Measurements from ENCODE around the gene DGCR8.
A peak's percentile ranks its signal among the peaks of the same experiment; 100 is the strongest.

DNA sequence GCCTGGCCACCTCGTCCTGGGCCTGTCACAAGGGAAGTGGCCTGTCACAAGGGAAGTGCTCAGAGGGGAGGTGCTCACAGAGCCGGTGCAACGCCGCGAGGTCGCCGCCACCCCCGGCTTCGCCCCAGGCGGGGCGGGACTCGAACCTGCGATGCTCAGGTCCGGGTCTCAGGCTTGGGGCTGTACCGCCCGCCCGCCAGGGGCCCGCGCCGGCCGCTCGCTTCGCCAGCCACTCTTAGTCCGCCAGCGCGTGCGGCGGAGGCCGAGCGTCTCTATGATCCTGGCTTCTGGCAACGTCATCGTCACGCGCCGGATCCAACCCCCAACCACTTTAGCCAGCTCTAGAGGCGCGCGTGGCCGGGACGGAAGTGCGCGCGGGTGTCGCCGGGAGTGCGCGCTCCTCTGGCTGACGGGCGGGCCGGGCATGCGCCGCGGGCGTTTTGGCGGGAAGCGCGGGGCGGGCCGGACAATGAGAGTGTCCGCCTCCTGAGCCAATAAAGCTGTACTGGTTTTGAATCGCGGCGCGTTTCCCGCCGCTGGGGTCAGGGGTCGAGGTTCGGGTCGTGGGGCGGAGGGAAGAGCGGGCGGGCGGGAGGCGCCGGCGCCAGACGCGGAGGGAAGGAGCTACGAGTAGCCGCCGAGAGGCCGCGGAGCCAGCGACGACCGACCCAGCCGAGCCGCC, 37.1 kb downstream of the DGCR8 start, which contains the start of gene TRMT2A:
- TF ChIP-seq POLR2A (IDR thresholded peaks at IDR 0.05), result peak; percentile 77
- TF ChIP-seq, protein P1, sequence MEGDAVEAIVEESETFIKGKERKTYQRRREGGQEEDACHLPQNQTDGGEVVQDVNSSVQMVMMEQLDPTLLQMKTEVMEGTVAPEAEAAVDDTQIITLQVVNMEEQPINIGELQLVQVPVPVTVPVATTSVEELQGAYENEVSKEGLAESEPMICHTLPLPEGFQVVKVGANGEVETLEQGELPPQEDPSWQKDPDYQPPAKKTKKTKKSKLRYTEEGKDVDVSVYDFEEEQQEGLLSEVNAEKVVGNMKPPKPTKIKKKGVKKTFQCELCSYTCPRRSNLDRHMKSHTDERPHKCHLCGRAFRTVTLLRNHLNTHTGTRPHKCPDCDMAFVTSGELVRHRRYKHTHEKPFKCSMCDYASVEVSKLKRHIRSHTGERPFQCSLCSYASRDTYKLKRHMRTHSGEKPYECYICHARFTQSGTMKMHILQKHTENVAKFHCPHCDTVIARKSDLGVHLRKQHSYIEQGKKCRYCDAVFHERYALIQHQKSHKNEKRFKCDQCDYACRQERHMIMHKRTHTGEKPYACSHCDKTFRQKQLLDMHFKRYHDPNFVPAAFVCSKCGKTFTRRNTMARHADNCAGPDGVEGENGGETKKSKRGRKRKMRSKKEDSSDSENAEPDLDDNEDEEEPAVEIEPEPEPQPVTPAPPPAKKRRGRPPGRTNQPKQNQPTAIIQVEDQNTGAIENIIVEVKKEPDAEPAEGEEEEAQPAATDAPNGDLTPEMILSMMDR (IDR thresholded peaks at IDR 0.05), result peak in 1 of 4 donors; percentile 18

Measured in right lobe of liver (tissue), 4 donors.